ENCODE measurements around the gene GPRIN1.

GRCh38 chr5:176611435-176611834, 1.5 kb upstream of the GPRIN1 start:
- no peak for TF ChIP-seq CTCF (IDR thresholded peaks at IDR 0.05)
- no peak for TF ChIP-seq ATF3 (CRISPR knock-in tag; conservative IDR thresholded peaks at IDR 0.05)
- TF ChIP-seq GABPB1 (CRISPR knock-in tag; IDR thresholded peaks at IDR 0.05): no peak
- TF ChIP-seq FOXJ3 (CRISPR knock-in tag; IDR thresholded peaks at IDR 0.05; ENCODE audit: borderline replicate concordance): no peak
- peak; percentile 80 for TF ChIP-seq NFE2L1 (CRISPR knock-in tag; IDR thresholded peaks at IDR 0.05)
- no peak for TF ChIP-seq NR3C1 (CRISPR knock-in tag; conservative IDR thresholded peaks at IDR 0.05; ENCODE audit: low read depth)

Data from WTC11 (cell line).